K562 (cell line): ENCODE data around the gene ANO6. TPM values are rescaled to one million over a fixed set of nuclear protein-coding genes. Genes with fewer than 3 reads are reported as not detected.
A peak's percentile ranks its signal among the peaks of the same experiment; 100 is the strongest.

Experiments used
- ARID1B ChIP-seq: fragments of 450-650 bp; IDR thresholded peaks from 2 replicates; pipeline ENCODE4 v1.6.1; 2016; ENCODE audit warnings: antibody characterized with exemption, mild to moderate bottlenecking, inconsistent platforms
- ATF3 ChIP-seq, 2 experiments: fragments of 450-650 bp in 1 of 2; sonication (generic) in 1 of 2; formaldehyde crosslinking in 1 of 2; IDR thresholded peaks in 1 of 2; conservative IDR thresholded peaks in 1 of 2; 2 replicates each; pipeline versions ENCODE4 v1.6.1 to v1.8.1; 2016 to 2023; ENCODE audit warnings: mild to moderate bottlenecking in 2 of 2, moderate library complexity in 2 of 2, inconsistent platforms in 1 of 2, missing genetic modification reagents in 1 of 2
- CBFA2T3 ChIP-seq: fragments of 450-650 bp; IDR thresholded peaks from 2 replicates; pipeline ENCODE4 v1.6.1; 2017
- CREM ChIP-seq: IDR thresholded peaks from 2 replicates; pipeline ENCODE4 v1.6.1; 2014; ENCODE audit warnings: antibody characterized with exemption, low read depth
- FOSL1 ChIP-seq: fragments of 200-800 bp; sonication (Bioruptor generic); conservative IDR thresholded peaks from 2 replicates; pipeline ENCODE4 v1.6.1; 2016; ENCODE audit warnings: missing genetic modification characterization, missing compliant biosample characterization
- HMBOX1 ChIP-seq: sonication (generic); IDR thresholded peaks from 2 replicates; pipeline ENCODE4 v1.6.1; 2016
- HMG20B ChIP-seq: fragments of 250-450 bp; sonication (Bioruptor Pico); IDR thresholded peaks from 2 replicates; pipeline ENCODE4 v1.5.0; 2021; ENCODE audit warnings: mild to moderate bottlenecking
- JUN ChIP-seq, 2 experiments: sonication (generic) in 1 of 2; formaldehyde crosslinking in 1 of 2; IDR thresholded peaks; 2 replicates each; pipeline versions ENCODE4 v1.6.1 to v1.8.0; 2012 to 2022; ENCODE audit warnings: borderline replicate concordance in 2 of 2, mild to moderate bottlenecking in 2 of 2, improper control_type of control experiment in 1 of 2, low read depth in 1 of 2, low read length in 1 of 2, missing genetic modification reagents in 1 of 2
- JUND ChIP-seq, 2 experiments: IDR thresholded peaks; 2 replicates in 1 of 2; 3 replicates in 1 of 2; pipeline ENCODE4 v1.6.1; 2011; ENCODE audit warnings: borderline replicate concordance in 2 of 2, low read depth in 2 of 2, low read length in 2 of 2, improper control_type of control experiment in 1 of 2, missing biosample characterization in 1 of 2, missing genetic modification characterization in 1 of 2, missing genetic modification reagents in 1 of 2
- KDM1A ChIP-seq, 2 experiments: fragments of 450-650 bp; IDR thresholded peaks; 2 replicates each; pipeline ENCODE4 v1.6.1; 2016; ENCODE audit warnings: mild to moderate bottlenecking in 2 of 2
- MAFK ChIP-seq: IDR thresholded peaks from 2 replicates; pipeline ENCODE4 v1.6.1; 2011; ENCODE audit warnings: low read length, improper control_type of control experiment
- SMARCB1 ChIP-seq: IDR thresholded peaks from 2 replicates; pipeline ENCODE4 v1.6.1; 2011; ENCODE audit warnings: improper control_type of control experiment, low read depth; ENCODE audit not compliant: insufficient read length
- ZNF316 ChIP-seq: fragments of 450-650 bp; IDR thresholded peaks from 2 replicates; pipeline ENCODE4 v1.6.1; 2016
- ZSCAN29 ChIP-seq: fragments of 450-650 bp; IDR thresholded peaks from 2 replicates; pipeline ENCODE4 v1.6.1; 2017
- polyA plus RNA-seq, 8 experiments: library from polyadenylated mRNA; depleted of rRNA in 4 of 8; stranded (reverse) in 5 of 8; unstranded in 3 of 8; fragments of >200 nt; fragmentation: Nextera tagmentation in 2 of 8; fragmentation: Illumina TruSeq in 1 of 8; extraction: Ambion mirVana in 2 of 8; extraction: Trizol in 1 of 8; gene quantifications; 2 replicates each; pipeline versions ENCODE4 v1.2.1 to v1.2.3, GENCODE V29; 2011 to 2014; ENCODE audit warnings: inconsistent platforms in 1 of 8, missing spikeins in 1 of 8
- total RNA-seq, 7 experiments: library from RNA; depleted of rRNA in 6 of 7; stranded (reverse); fragments of >200 nt in 6 of 7; fragmentation: Illumina TruSeq in 2 of 7; extraction: Trizol in 2 of 7; gene quantifications; 2 replicates each; pipeline versions ENCODE4 v1.2.1 to v1.2.3, GENCODE V29; 2011 to 2021; ENCODE audit warnings: low replicate concordance in 1 of 7
- TF ChIP-seq, protein P1 (sequence below): fragments of 450-650 bp; IDR thresholded peaks from 2 replicates; pipeline ENCODE4 v1.6.1; 2017; ENCODE audit warnings: antibody characterized with exemption, mild to moderate bottlenecking

ANO6 gene
- total and polyA plus RNA-seq, 9 of the 15 experiments (the other 6 are each of a cell fraction or from before 2014, with no cell fraction given) = 3.5 to 24.7 (median 20.3) TPM

DNA sequence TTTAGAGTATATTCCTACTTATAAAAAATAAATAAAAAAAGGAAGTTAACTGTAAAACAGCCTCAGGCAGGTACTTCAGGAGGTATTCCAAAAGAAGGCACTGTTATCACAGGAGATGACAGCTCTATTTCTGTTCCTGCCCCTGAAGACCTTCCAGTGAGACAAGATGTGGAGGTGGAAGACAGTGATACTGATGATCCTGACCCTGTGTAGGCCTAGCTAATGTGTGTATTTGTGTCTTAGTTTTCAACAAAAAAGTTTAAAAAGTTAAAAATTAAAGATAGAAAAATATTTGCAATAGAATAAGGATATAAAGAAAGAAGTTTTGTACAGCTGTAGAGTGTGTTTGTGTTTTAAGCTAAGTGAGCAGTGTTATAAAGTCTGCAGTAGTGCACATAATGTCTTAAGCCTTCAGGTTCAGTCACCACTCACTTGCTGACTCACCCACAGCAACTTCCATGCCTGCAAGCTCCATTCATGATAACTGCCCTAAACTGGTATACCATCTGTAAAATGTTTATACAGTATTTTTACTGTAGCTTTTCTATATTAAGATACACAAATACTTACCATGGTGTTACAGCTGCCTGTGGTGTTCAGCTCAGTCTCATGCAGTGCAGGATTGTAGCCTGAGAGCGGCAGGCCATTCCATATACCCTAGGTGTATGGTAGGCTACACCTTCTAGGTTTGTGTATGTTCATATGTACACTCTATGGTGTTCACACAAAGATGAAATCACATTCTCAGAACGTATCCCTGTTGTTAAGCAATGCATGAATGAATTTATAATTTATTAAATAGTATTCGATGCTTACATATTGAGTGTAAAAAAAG lies 121.1 kb downstream of the ANO6 start (continued):
- TF ChIP-seq HMBOX1 = peak; percentile 81
- peak; percentile 52 for TF ChIP-seq ARID1B
- TF ChIP-seq ZNF316 = peak; percentile 80
- TF ChIP-seq, protein P1, sequence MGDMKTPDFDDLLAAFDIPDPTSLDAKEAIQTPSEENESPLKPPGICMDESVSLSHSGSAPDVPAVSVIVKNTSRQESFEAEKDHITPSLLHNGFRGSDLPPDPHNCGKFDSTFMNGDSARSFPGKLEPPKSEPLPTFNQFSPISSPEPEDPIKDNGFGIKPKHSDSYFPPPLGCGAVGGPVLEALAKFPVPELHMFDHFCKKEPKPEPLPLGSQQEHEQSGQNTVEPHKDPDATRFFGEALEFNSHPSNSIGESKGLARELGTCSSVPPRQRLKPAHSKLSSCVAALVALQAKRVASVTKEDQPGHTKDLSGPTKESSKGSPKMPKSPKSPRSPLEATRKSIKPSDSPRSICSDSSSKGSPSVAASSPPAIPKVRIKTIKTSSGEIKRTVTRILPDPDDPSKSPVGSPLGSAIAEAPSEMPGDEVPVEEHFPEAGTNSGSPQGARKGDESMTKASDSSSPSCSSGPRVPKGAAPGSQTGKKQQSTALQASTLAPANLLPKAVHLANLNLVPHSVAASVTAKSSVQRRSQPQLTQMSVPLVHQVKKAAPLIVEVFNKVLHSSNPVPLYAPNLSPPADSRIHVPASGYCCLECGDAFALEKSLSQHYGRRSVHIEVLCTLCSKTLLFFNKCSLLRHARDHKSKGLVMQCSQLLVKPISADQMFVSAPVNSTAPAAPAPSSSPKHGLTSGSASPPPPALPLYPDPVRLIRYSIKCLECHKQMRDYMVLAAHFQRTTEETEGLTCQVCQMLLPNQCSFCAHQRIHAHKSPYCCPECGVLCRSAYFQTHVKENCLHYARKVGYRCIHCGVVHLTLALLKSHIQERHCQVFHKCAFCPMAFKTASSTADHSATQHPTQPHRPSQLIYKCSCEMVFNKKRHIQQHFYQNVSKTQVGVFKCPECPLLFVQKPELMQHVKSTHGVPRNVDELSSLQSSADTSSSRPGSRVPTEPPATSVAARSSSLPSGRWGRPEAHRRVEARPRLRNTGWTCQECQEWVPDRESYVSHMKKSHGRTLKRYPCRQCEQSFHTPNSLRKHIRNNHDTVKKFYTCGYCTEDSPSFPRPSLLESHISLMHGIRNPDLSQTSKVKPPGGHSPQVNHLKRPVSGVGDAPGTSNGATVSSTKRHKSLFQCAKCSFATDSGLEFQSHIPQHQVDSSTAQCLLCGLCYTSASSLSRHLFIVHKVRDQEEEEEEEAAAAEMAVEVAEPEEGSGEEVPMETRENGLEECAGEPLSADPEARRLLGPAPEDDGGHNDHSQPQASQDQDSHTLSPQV = peak; percentile 24; the same call in 1 of the 2 replicates
- TF ChIP-seq SMARCB1 = peak; percentile 60
- peak; percentile 75 for TF ChIP-seq FOSL1 (tag)
- TF ChIP-seq ATF3 (IDR thresholded peaks at IDR 0.05) = peak; percentile 48
- TF ChIP-seq ATF3 (CRISPR knock-in tag; conservative IDR thresholded peaks at IDR 0.05) = no peak
- peak; percentile 78; the same call in 1 of the 2 replicates for TF ChIP-seq JUND (IDR thresholded peaks at IDR 0.05; ENCODE audit: borderline replicate concordance, low read depth, low read length)
- peak; percentile 74; the same call in 1 of the 3 replicates for TF ChIP-seq JUND (tag; IDR thresholded peaks at IDR 0.05; ENCODE audit: borderline replicate concordance, low read depth, low read length)
- TF ChIP-seq CREM = 0 out of 2 replicates have a peak, but pooled peaks have one; percentile 10
- TF ChIP-seq JUN (IDR thresholded peaks at IDR 0.05; ENCODE audit: borderline replicate concordance, low read depth, low read length) = peak; percentile 23; the same call in 1 of the 2 replicates
- no peak for TF ChIP-seq JUN (CRISPR knock-in tag; IDR thresholded peaks at IDR 0.05; ENCODE audit: borderline replicate concordance)
- TF ChIP-seq MAFK = peak; percentile 63; the same call in 1 of the 2 replicates
- no peak for TF ChIP-seq HMG20B (CRISPR knock-in tag)
- no peak for TF ChIP-seq ZSCAN29
- 0 out of 4 replicates have a peak, but pooled peaks of 1 of the 2 experiments have one; percentile 6 for TF ChIP-seq KDM1A (IDR thresholded peaks at IDR 0.05)
- peak; percentile 56 for TF ChIP-seq CBFA2T3
